Measurements from ENCODE around the gene CLEC7A.

Gene CLEC7A

DNA sequence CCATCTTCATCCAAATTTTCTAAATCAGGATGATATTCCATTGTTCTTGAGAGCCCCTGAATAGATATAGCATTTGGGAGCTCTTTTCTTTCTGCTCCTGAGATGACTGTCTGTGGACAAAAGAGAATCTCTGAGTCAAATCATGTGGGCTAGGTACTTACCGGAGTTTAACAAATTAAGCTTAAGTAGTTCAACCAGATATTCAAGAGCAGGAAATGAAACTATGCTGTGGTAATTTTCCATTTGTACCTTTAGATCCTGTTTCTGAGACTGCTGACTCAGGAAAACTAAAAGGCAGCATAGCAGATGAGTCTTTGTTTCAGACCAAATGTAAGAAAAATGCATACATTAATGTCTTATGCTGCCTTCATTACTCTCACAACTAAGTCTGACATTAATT lies at the start of gene CLEC7A:
Gene CLEC7A (minus strand): TSS at position 158 of the 400 bp plus-strand sequence. CDS start 117 bp downstream, at position 41.
- no peak for DNase-seq

DNA sequence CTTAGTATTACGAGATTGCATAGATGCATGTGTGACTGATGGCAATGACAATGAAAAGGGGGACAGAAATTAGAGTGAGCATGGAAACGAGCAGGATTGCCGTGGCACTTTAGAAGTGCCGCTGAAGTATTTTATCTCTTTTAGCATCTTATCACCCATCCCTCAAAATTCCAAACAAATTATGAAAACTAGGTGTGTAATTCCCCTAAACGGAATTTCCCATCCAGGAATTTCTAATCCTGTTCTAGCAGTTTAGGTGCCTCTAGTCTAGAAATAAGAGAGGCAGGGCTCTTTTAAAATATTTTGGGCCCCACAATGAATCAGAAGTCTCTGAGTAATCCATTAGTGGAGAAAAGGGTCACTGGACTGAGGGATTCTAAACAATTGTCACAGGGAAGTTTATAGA lies 49.8 kb upstream of the CLEC7A start:
- DNase-seq, result no peak

GRCh38 chr12:10178821-10179220 lies 48.8 kb upstream of the CLEC7A start, which contains the start of gene TMEM52B:
TSS of gene TMEM52B (plus strand) at chr12:10179032. CDS start at chr12:10179575, 543 bp downstream.
- DNase-seq, result no peak

DNA sequence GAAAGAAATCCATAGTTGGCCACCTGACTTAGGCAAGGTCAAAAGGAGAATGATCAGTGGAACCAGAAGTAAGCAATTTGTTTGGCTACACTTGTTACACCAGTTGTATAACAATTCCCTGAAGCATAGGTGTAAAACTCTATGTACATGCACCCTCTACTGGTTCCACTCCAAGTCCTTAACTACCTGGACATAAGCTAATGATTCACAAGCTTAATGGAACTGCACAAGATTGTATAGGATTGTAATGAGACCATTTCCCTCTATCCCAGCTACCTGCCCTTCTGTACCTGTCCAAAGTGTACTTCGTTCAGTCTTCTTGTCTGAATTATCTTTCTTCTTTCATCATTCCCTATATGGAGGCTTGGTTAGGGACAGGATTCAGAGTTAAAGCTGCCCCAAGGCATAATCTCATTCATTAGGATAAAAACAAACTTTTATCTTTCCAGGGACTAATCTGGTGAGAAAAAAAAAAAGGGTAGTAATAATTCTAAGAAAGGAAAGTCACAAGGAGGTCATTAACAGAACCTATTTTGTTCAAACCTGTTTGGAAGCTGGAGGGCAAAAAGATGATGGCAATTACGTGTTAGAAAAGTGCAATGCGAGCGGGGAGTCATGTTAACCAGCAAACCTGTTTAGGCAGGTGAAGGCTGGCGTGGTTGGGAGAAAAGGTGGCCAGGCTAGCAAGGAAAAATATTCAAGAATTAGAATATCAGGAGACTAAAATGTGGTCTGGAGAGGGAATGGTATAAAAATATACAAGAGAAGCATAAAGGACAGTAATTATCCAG lies 46.0 kb upstream of the CLEC7A start:
- DNase-seq, result no peak

GRCh38 chr12:10174986-10175614 lies 45.1 kb upstream of the CLEC7A start:
- no peak for DNase-seq

GRCh38 chr12:10171973-10172728 lies 42.2 kb upstream of the CLEC7A start, which contains the start of gene OLR1:
TSS of gene OLR1 (minus strand) at chr12:10172132. CDS start at chr12:10172077, 55 bp downstream.
- DNase-seq, result no peak

DNA sequence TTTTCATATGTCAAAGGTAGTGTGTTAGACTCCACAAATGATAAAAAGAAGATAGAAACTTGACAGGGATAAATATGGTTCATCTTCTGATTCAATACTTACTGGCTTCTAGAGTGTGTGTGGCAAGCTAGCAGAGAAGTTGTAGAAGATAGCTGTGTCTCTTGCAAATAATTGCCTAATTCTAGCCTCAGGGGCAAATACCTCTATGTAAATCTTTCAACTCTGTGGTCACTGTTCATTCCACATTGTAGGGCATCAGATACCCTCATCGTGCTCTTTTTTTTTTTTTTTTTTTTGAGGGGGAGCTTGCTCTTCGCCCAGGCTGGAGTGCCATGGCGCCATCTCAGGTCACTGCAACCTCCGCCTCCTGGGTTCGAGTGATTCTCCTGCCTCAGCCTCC lies 40.2 kb upstream of the CLEC7A start:
- no peak for DNase-seq

DNA sequence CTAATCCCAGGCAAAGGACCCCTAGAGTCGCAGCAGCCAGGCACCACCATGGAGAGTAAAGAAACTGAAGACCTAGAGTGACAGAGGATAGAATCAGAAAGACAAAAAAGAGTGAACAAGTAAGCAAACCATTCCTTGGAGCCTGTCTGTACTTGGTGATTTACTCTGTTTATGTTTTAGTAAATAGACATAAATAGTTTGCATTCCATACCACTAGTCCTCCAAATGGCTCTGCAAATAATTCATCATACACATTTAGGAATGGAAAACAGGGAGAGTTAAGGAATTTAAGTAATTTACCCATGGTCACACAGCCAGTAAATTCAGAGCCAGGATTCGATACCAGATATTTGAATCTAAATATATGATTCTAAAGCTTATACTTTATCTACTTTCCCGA lies 39.1 kb upstream of the CLEC7A start:
- DNase-seq, result no peak

DNA sequence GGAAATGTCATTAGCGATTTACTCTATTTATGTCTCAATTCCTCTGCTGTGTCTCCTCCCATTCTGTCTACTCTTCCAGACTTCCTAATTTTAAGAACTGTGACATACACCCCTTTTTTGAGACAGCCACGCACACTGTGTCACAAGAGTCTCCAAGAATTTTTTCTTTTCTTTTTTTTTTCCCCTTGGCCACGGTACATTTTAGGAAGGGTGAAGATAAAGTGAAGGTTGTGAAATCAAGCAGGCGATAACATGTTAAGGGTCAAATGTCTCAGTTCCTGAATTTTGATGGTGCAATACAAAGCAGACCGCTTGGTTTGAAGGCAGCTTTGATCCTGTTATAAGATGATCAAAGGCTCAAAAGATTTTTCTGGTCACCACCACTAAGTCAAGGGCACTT lies 37.6 kb upstream of the CLEC7A start:
- DNase-seq, result no peak

DNA sequence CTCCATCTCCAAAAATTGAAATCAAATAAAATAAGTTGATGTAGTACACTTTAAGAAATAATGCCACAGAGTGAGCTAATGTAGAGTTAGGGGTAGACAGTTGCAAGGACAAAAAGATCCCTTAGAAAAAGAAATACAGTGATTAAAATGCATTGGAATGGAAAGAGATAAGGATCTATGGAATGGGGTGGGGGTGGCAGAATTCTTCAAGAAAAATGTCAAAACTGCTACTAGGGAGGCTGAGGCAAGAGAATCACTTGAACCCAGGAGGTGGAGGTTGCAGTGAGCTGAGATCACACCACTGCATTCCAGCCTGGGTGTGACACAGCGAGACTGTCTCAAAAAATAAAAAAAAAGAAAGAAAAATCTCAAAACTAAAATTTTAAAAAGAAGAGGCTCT lies 35.4 kb upstream of the CLEC7A start:
- no peak for DNase-seq

DNA sequence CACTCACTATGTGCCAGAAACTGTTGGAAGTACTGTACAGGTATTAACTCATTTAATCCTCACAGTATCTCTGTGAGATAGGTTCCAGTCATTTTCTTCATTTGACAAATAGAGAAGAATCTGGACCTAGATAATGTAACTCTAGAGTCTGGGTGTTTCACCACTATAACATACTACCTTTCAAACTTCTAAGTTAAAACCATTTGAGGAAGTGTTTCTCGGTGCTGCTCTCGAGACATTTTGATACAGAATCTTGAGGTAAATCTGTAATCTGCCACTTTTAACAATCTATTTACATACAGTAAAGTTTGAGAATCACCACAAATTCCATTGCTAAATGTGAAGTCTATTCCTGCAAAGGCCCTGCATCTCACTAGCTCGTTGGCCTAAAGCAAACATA lies 33.1 kb upstream of the CLEC7A start:
- DNase-seq, result no peak

GRCh38 chr12:10160617-10161385 lies 30.8 kb upstream of the CLEC7A start:
- DNase-seq, result no peak

- no peak for DNase-seq
Measured at GRCh38 chr12:10159280-10159679, 29.3 kb upstream of the CLEC7A start.

- DNase-seq, result no peak
Measured at GRCh38 chr12:10158406-10158805, 28.4 kb upstream of the CLEC7A start.

- DNase-seq, result no peak
Measured at GRCh38 chr12:10155966-10156365, 26.0 kb upstream of the CLEC7A start.

DNA sequence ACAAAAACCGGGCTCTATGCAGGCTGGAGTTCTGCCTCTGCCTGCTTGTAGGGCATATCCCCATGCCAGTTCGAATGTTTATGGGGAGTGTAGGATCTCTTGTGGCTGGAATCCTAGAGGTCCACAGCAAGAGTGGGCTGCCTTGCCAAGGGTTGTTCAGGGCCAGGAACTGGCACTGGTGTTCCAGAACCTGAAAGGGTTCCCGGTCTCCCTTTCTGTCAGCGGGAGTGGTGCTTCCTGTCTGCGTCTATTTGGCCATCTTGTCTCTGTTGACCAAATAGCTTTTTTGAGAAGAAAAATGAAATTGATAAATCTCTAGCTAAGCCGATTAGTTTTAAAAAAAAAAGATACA lies 24.1 kb upstream of the CLEC7A start:
- DNase-seq, result no peak

DNA sequence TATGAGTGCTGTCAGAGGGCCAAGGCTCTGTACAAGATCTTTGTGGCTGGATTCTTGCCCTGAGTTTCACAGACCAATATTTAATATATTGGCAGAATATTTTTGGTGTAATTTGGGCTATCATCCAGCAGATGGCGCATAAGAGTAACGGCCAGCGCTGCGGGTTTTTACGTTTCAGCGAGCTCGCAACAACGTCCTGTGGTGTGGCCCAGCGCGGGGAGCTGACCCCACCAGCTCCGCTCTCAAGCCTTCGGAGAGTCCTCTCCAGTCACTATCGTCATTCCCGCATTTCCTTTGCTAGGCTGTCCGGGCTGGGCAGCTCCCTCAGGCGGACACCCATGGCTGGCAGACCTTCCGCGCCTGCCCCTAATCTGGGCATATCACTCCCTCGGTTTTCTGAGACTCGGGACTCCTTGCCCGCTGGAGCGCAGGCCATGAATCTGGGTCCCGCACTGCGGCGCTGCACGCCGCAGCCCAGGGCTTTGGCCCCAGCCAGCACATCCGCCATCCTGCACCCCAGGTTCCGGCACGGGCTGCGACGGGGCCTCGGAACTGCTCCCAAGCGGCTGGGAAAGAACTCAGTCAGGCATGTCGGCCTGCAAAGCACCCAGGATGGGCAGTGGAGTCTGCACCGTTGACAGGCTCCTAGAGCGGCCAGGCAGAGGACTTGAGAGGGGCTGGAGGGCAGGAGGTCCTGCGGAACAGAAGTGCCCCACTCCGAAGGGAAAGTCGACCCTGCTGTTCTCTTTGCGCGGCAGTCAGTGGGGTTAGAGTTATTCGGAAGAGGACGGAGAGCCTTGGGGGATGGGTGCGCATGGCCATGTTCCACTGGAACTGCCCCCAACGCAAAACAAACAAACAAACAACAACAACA lies 23.5 kb upstream of the CLEC7A start:
- peak; percentile 96 for DNase-seq

GRCh38 chr12:10151621-10152020 lies 21.6 kb upstream of the CLEC7A start:
- DNase-seq, result no peak

DNA sequence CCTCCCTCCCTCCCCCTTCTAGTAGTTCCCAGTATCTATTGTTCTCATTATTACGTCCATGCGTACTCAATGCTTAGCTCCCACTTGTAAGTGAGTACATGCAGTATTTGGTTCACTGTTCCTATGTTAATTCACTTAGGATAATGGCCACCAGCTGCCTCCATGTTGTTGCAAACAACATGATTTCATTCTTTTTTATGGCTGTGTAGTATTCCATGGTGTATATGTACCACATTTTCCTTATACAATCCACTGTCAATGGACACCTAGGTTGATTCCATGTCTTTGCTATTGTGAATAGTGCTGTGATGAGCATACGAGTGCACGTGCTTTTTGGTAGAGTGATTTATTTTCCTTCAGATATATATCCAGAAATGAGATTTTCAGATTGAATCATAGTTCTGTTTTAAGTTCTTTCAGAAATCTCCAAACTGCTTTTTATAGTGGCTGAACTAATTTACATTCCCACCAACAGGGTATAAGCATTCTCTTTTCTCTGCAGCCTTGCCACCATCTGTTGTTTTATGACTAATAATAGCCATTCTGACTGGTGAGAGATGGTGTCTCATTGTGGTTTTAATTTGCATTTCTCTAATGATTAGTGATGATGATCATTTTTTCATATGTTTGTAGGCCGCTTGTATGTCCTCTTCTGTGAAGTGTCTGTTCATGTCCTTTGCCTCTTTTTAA lies 17.9 kb upstream of the CLEC7A start:
- DNase-seq, result no peak

DNA sequence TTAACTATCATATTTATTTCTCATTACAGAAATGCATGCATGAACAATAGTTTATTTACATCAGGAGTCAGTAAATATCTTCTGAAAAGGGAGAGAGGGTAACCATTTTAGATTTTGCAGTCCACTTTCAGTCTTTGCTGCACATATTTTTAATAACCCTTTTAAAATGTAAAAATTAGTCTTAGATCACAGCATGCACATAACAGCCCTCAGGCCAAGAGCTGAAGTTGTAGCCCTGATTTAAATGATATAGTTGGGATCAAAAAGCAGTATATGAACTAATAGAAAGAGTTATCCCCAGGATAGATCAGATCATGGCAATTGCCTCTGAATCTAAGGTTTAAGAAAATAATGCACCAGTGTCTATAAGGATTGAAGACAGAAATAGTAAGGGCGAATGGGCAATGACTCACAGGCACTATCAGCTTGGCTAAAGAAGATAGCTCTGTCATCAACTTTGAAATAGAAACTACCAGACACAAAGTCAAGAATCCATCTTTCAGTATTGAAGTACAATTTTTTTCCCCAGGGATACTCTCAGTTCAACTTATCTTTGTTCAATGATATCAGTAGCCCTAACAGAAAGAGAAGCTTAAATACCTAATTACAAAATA lies 13.1 kb upstream of the CLEC7A start:
- DNase-seq, result no peak

DNA sequence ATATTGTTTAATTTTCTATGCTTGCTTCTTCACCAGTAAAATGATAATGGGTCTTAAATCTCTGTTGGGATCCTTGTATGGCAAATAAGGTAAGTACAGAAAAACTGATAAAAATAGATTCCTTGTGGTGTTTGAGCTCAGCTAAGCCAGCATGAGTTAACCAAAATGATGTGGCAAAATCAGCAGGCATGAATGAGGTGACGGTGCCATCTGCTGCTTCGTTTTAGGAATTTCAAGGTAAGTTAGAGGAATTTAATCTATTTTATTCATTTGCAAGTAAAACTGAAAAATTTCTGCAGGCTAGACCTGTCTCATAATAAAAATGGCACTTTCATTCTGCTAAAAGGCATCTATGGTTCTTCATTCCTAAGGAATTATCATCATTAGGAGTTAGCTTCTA lies 10.0 kb upstream of the CLEC7A start:
- peak; percentile 31 for DNase-seq

Data from retina (tissue), 1 donor.